ENCODE results near the gene ETFB.

ETFB gene

DNA sequence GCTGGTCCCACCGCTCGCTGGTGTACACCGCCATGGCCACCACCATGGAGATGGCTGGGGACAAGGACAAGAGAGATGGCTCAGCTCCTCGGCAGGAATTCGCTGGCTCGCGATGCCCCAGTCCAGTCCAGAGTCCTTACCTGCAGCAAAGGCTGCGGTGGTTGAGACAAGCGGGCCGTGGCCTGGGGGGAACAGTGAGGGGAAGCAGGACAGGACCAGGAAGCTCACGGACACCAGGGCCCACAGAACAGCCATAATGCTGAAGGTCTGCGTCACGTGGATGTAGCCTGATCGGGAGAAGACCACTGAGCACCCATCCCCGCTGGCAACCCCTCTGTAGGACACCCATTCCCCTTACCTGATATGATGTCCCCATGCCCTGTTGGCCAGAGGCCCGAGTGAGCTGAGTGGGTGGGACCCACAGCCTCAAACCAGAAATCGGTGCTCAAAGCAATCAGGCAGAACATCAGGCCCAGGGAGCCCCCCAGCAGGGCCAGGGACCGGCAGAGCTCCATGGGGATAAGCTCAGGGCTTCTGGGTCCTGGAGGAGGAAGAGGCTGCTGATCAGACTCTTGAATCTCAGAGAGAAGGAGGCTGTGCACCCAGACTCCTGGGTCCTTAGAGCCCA lies 5.9 kb upstream of the ETFB start:
- DNase-seq, result no peak

DNA sequence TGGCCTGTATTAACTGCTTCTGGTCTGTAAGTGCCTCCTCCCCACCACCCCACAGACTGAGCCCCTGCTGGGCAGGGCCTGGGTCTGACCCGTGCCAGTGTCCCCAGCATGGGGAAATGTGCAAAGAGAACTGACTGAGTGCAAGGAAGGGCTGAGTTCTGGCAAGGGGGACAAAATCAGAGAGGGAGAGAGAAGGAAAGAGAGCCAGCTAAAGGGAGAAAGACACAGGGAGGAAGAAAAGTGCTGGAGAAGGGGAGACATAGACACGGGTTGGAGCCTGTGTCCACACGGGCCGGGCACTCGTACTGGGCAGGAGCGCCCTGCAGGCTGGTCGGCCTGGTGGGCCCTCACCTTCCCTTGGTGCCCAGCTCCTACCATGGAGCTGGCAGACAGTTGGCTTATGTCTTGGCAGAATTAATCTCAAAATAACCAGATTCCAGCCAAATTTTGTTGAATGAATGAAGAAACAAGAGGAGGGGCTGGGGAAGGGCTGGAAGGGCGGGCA lies 5.0 kb upstream of the ETFB start:
- DNase-seq, result no peak

DNA sequence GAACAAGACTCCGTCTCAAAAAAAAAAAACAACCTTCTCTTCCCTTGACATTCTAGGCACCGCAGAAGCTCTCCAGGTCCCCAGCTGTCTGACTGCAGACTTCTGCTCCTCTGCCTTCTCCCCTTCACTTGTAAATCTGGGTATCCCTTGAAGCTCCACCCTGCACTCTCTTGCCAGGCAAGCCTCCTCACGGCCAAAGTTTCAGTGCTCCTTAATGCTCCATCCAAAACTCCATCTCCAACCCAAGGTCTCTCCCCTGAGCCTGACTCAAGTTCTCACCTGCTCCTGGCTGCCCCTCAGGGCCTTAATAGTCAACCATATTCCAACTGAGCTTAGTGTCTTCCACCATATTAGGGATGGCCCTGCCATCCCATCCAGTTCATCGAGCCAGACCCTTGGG lies 4.0 kb upstream of the ETFB start:
- no peak for DNase-seq

DNA sequence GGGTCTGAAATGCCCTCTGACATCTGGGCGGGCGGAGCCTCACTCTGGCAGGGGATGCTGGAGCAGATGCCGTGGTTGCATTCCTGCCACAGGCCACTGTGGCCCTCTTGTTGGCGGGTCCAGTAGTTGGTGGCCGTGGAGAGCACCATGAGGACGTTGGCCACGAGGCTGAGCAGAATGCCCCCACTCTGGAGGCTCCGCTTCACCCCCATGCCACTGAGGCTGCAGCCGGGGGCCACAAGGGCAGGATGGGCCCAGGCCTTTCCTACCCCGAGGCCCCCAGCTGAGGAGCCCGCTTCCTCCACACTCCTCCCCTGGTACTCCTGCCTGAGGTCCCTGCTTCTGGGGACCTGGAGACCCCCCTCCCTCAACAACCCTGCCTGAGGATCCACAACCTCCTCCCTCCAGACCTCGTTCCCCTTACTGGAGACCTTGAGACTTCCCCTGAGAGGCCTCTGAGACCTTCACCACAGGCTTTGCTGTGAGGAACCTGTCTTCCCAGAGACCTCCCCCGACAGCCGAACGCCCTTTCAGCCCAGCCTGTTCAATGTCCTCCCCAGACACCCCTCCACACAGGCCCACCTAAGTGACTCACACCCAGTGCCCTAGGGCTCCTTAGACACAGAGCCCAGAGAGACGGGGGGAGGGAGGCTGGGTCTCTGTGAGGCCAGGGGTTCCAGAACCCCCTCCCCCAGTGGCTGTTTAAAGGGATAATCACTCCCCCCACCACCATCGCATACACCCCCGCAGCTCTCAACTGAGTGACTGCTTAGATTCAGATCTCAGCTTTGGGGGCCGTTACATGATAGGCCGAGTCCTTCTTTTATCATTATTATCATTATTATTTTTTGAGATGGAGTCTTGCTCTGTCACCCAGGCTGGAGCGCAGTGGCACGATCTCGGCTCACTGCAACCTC lies 2.4 kb upstream of the ETFB start, which contains the start of gene CLDND2:
CLDND2 (minus strand) TSS at position 638 of the 917 bp plus-strand sequence; CDS start at position 212, 426 bp downstream.
- DNase-seq, result peak; percentile 79

DNA sequence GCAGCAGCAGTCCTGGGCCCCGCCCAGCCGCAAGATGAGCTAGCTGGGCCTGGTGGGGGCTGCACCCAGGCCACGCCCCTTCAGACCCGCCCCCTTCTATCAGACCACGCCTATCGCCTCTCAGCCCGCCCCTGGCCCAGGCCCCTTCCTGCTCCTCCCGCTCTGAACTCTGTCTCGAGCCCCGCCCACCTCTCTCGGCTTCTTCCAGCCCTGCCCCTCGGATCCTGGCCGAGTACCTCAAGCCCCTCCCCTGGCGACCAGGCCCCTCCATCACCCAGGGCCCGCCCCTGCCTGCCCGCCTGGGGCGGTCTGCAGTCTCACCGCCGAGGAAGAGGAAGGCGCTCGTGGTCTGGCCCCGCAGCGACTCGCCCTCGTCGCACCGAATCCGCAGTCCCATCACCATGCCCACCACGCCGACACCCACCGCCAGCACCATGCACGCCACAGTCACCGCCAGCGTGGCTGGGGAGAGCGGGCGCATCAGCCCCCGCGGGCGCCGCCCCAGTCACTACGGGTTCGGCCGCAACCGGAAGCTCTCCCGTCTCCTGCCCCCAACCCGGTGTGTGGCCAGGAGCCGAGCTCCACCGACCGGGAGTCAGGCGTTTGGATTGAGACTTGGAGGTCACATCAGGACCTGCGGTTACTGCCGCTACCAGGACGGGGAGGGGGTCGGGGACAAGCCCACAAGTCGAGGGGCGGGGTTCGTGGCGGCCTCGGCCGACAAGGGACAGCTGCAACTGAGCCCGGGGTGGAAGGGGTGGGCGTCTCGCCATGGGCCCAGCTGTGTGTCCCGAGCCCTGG lies 1.6 kb upstream of the ETFB start:
- peak; percentile 99 for DNase-seq

DNA sequence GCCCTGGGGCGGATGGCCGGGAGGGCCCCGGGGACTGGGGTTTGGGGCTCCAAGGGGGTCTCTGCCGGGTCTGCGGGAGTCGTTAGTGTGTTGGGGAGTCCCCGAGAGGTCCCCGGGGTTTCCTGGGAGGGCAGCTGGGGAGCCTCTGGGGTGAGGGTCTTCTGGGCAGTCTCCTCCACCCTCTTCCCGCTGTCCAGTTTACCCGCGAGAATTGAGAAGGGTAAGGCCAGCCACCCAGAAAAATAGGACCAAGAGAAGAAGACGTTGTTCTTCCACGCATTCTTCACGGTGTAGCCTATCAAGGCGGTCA lies 1.0 kb upstream of the ETFB start:
- DNase-seq, result no peak

DNA sequence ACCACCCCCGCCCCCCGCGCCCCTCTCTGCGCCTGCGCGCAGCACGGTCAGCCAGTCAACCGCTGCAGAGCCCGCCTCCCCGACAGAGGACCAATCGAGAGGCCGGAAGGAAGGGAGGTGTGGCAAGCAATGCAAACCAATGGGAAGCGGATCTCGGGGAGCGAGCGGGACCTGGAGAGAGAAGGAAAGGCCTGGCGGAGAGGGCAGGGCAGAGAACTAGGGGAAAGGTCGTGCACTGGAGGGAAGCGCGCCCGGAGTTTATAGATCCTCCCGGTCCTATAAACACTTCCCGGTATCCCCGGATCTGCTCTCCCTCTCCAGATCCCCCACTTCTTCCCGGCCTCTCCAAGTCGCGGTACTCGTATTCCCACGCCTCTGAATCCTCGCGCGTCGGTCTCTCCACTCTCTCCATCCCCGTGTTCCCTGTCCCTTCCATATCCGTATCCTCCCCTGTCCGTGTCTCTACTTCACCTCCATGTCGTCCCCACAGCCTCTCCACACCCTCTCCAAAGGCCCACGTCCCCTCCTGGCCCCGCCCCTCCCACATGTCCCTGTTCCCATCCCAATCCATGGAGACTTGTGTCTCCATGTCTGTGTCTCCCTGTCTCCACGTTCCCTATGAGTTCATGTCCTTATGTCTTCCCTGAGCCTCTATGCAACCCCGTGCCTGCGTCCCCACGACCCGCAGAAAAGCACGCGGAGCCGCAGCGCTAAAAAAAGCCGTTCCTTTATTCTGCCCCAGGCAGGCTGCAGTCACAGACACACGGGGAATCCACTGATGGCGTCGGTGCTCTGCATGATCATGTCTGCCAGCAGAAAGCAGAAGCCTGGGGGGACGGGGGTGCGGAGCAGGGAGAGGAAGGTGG lies 434 bp upstream of the ETFB start:
- DNase-seq, result peak; percentile 95

DNA sequence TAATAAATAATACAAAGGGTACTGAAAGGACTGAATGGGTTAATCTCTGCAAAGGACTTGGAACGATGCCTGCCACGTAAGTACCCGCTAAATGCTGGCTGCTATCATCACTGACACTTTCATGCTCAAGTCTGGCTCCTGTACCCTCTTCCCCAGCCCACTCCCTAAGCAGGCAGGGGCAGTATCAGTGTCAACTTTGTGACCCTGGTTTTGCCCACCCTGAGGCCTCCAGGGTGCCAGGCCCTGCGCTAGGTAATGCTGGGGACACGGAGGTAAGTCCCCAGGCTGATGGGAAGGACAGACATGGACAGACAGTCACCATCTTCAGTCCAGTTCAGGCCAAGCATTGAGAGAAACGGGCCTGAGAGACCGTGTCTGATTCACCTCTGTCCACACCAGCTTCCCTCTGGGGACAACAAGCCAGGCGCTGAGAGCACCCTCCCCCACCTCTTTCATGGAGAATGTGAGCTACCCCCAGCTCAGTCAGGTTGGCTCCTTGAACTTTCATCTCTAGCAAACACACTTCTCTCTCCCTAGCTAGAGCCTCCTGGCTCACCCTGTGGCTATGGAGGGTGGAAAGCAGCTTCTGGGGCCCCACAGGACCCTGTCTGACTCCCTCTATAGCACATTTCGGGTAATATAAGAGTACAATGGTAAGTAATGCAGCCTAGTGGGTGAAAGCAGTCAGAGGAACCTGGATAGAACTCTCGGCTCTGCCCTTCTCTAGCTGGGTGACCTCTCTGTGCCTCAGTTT lies 800 bp downstream of the ETFB start:
- DNase-seq, result no peak

DNA sequence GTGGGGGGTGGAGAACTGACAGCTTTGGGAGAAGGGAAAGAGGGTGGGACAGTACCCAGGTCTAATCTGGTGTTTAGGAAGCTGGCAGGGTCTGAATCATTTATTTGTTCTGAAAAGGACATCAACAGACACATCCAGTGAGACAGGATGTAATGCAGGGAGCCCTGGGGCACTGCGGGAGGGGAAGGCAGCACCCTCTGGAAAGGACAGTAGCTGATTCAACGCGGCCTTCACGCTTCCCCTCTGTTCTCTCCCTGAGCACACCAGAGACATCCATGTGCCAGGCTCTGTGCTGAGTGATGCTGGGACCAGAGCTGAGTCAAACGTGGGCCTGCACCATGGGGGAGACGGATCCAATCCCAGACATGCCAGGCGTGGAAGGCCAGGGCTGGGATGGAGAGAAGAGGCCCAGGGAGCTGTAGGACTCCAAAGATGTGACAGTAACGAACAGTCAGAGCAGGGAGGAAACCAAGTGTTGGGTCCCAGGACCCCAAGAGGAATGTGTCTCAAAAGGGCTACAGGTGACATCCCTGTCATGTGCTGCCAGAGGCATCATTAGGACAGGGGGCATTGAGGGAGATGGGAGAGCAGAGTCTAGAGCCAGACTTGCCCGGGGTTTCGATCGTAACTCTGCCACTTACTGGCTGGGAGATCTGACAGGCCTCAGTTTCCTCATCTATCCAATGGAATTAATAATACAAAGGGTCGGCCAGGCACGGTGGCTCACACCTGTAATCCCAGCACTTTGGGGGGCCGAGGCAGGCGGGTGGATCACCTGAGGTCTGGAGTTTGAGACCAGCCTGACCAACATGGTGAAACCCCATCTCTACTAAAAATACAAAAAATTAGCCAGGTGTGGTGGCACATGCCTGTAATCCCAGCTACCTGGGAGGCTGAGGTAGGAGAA lies 1.7 kb downstream of the ETFB start:
- no peak for DNase-seq

DNA sequence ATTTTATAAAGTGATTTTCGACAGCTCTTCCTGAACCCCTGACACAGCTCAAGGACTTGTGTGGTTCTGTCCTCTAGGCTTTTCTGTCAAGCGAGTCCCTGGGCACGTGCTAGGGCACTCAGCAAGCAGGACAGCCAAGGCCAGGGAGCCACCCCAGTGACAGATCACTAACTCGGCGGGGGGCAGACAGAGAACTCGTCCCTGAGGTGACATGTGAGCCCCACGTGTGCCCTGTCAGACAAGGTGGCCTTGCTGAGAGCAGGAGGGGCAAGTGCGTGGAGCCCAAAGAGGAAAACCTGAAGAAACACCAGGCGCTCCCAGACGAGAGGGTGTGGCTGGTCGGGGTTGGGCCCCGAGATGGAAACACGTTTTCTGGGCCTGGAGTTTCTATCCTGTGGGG lies 4.9 kb downstream of the ETFB start:
- DNase-seq, result no peak

DNA sequence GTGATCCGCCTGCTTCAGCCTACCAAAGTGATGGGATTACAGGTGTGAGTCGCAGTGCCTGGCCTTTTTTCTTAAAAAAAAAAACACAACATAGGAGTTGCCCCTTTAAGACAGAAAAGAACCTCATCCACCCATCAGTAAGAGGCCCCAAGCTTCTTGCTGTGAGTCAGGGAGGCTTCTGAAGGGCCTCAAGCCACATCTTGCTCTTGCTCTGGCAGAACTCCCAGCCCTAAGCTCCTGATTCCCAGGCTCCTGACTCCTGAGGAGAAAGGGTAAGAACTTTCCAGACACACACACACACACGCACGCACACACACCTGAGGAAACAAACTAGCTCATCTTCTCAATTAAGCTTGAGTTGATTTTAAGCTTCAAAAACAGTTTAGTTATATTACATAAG lies 6.9 kb downstream of the ETFB start:
- no peak for DNase-seq

DNA sequence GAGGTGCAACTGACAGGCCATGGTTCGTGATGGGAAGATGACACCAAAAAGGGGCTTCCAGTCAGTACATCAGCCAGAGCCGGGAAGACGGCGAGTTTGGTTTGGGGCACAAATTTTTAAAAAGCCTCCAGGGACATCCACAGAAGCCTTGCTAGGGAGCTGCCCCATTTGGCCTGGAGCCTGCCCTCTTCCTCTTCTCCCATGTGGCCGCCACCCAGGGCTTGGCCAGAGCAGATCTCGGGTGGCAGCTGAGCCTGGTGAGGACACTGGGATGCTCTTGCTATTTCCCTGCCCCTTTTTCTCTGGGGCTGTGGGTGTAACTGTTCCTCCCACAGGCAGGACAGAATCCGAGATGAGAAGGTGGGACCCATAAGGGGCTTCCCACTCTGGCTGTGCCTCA lies 8.2 kb downstream of the ETFB start:
- no peak for DNase-seq

DNA sequence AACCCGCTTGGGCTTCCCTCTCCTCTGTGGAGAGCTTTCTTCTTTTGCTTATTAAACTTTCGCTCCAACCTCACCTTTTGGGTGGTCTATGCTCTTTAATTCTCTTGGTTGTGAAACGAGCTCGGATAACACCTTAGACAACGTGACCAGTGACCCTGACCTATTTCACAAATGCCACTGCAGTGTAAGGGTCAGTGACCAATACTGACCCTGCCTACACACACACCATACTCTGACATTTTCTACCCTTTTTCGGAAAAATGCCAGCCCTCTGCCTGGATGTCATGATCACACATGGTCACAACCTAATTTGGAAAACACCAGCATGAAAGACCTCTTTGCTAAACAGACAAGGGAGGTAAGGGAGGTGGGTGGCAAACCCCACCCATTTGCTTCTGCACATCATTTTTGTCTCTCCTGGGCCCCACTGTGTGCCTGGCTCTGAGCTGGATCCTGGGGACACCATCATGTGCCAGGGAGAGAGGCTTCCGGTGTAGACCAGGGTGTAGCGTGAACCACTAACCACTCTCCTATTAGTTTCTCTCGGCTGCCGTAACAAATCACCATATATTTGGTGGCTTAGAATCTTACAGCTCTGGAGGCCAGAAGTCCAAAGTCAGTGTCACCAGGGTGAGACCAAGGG lies 9.9 kb downstream of the ETFB start:
- DNase-seq, result no peak

DNA sequence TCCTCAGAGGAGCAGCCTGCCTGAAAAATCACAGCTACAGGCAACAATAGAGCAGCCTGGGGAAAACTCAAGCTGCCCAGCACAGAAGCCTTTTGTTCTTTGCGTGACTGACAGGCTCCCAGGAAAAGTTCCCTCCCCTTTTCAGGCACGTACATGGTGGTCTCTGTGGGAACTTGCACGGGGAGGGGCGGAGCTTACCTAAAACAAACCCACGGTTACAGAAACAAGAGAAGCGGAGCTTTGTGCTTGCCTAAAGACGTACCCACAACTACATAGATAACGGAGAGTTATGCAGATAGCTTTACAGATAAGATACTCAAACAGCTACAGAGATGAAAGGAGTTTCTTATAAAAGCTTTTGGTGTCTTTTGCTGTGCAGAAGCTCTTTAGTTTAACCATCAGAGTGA lies 11.4 kb downstream of the ETFB start:
- no peak for DNase-seq

DNA sequence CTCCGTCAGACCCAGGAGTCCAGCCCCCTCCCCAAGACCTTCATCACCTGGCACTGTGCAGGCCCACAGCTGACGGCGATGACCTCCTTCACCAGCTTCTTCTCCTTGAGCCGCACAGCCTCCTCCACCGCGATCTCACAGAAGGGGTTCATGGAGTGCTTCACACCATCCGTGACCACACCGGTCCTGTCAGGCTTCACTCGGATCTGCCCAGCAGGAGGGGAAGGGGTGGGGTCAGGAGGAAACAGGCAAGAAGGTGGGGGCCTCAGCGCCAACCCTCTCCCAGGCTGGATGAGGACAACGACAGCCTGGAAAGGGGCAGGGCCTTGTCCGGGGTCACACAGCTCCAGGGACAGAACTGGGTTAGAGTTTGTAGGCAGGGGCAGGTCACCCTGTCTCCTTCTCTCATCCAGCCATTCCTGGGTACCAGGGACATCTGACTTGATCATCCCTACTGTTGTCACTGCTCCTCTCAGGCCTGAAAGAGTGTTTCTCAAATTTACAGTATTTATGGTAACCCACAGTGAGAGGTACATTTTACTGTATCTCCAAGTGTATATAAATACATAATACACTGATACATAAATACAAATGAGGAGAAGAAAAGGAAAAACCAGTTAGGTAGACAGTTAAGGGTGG lies 12.0 kb downstream of the ETFB start:
- DNase-seq, result no peak

DNA sequence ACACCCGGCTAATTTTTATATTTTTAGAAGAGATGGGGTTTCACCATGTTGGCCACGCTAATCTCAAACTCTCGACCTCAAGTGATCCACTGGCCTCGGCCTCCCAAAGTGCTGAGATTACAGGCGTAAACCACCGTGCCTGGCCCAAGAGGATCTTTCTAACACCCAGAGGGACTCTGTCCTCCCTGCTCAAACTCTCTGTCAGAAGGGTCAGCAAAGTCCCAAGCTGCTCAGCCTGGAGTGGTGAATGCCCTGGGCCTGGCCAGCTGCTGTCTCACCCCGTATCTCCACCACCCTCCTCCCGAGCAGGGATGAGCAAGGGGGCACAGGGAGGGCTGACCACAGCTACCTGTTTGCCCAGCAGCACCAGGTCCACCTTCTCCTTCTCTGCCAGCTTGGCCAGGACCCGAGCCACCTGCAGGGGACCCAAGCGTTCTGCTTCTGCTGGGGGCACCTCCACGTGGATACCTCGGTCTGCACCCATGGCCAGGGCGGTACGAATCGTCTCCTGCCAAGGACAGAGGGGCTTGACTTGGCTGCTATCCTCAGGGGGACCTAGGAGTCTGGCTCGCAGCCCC lies 13.3 kb downstream of the ETFB start:
- DNase-seq, result no peak

DNA sequence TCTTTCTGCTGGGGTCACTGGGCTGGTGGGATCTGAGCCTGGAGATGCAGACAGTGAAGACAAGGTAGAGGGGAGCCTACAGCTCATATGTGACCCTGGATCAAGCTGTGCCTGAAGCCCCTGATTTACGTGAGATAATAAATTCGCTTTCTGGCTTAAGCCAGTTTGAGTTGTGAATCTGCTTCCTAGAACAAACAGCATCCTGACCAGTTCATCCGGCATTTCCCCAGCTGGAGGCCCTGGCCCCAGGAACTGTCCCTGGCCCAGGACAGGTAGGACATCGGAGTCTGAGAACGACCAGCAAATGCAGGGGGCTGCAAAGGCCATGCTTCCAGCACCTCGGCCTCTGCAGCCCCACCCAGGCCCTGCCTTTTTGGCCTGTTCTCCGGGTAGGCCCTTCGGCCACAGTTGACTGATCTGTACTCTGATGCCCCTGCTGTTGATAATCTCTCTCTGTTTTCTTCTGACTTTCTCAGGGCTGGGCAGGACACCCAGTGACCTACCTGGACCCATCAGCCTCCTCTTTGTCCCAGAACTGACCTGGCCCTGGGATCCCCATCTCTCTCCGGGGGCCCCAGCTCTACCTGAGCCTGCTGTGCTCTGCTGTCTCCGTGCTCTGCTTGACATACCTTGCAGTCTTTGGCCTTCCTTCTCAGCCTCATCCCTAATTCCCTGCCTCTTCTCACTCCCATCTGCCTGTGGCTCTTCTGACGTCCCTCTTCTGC lies 14.8 kb downstream of the ETFB start:
- no peak for DNase-seq

DNA sequence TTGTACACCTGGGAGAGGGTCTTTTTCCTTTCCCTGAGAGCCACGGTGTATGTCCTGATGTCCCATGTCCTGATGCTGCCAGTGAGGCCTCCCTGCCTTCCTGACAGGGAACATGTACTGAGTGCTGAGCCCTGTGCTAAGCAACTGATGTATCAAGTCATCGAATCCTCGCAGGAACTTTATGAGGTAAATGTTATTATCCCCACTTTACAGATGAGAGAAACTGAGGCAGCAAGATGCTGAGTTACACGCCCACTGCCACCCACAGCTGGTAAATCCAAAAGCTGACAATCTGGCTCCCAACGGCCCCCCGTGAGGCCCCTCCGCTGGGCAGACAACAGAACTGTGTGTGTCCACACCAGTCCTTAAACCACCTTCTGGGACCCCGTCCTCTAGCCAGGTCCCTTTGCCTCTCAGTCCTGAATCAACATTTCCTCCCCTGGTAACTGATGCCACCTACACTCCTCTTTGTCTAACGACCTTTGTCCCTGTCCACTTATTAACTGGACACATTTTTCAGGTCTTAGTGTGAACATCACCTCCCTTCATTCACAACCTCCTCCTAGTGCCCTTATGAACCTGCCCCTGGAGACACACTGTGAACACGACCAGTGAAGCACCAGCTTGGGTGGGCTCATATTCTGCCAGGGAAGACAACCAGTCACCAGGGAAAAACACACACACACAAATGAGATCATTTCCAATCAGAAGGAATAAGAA lies 18.8 kb downstream of the ETFB start:
- DNase-seq, result no peak

Data from activated CD8-positive, alpha-beta memory T cell treated with anti-CD3 and anti-CD28 coated beads, Interleukin-2, amount 50 U/mL, for 48 hours (primary cell).